Measurements from ENCODE around the gene ZYG11A.
"Not testable (repeated sequence)": the region's sequence is repeated elsewhere in the genome, so short reads cannot be mapped to it uniquely, and the experiment has no call there.

Gene ZYG11A

GRCh38 chr1:52834798-52835197, 7.8 kb upstream of the ZYG11A start:
- H3K27ac ChIP-seq = no peak overlapping the region
- no peak for DNase-seq (ENCODE audit: low spot score)
- no peak overlapping the region for H3K4me3 ChIP-seq
- TF ChIP-seq, protein P1, sequence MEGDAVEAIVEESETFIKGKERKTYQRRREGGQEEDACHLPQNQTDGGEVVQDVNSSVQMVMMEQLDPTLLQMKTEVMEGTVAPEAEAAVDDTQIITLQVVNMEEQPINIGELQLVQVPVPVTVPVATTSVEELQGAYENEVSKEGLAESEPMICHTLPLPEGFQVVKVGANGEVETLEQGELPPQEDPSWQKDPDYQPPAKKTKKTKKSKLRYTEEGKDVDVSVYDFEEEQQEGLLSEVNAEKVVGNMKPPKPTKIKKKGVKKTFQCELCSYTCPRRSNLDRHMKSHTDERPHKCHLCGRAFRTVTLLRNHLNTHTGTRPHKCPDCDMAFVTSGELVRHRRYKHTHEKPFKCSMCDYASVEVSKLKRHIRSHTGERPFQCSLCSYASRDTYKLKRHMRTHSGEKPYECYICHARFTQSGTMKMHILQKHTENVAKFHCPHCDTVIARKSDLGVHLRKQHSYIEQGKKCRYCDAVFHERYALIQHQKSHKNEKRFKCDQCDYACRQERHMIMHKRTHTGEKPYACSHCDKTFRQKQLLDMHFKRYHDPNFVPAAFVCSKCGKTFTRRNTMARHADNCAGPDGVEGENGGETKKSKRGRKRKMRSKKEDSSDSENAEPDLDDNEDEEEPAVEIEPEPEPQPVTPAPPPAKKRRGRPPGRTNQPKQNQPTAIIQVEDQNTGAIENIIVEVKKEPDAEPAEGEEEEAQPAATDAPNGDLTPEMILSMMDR (IDR thresholded peaks at IDR 0.05) = no peak

DNA sequence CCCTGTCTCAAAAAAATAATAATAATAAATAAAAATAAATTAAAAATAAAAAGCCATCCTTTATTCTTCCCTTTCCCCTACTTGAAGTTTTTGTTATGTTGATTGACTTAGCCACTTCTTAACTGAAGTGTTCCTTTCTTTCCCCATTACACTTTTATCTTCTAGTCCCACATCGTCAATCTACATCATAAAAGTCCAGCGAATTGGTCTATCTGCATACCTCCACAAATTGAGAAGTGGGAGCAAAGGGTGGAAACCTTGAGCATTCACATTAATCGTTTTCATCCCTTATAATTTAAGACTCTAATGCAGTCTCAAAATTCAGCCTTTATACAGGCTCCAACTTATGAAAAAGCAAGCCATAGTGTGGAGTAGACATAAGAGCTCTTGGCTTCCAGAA, 6.5 kb upstream of the ZYG11A start:
- TF ChIP-seq, protein P1 (IDR thresholded peaks at IDR 0.05) = no peak
- Histone ChIP-seq H3K4me3 (no peak overlapping the region), H3K27ac (no peak overlapping the region)
- no peak for DNase-seq (ENCODE audit: low spot score)

DNA sequence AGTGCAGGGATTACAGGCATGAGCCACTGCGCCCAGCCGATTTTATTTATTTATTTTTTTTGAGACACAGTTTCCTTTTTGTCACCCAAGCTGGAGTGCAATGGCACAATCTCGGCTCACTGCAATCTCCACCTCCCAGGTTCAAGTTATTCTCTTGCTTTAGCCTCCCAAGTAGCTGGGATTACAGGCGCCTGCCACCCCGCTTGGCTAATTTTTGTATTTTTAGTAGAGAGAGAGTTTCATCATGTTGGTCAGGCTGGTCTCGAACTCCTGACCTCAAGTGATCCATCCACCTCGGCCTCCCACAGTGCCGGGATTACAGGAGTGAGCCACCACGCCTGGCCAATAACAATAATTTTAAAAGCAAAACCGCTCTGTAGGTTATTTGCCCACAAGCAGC, 3.4 kb upstream of the ZYG11A start:
- H3K4me3 ChIP-seq; H3K27ac ChIP-seq; DNase-seq (ENCODE audit: low spot score): not testable (repeated sequence)

DNA sequence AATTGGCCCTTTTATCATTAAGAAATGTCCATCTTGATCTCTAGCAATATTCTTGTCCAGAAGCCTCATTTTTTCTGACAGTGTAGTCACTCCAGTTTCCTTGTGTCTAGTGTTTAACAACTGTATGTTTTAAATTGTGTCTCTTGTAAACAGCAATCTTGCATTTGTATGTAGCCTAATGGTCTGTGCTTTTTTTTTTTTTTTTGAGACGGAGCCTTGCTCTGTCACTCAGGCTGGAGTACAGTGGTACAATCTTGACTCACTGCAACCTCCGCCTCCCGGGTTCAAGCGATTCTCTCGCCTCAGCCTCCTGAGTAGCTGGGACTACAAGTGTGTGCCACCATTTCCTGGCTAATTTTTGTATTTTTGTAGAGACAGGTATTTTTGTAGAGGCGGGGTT, 2.6 kb downstream of the ZYG11A start:
- not testable (repeated sequence) for H3K27ac ChIP-seq; DNase-seq (ENCODE audit: low spot score); H3K4me3 ChIP-seq

- H3K4me3 ChIP-seq = no peak overlapping the region
- DNase-seq (ENCODE audit: low spot score) = no peak
- TF ChIP-seq, protein P1 (IDR thresholded peaks at IDR 0.05) = no peak
- H3K27ac ChIP-seq = no peak overlapping the region
These were observed 5.9 kb downstream of the ZYG11A start for GRCh38 chr1:52848423-52848822.

DNA sequence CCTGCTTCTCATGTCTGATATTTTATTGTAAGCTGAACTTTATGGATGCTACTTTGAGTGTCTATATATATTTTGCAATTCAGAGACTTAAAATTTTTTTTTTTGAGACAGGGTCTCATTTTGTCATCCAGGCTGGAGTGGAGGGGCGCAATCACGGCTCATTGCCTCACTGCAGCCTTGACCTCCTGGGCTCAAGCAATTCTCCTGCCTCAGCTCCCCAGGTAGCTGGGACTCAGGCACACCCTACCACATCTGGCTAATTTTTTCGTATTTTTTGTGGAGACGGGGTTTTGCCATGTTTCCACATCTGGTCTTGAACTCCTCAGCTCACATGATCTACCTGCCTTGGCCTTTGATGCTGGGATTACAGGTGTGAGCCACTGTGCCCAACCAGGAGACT, 8.4 kb downstream of the ZYG11A start:
- DNase-seq (ENCODE audit: low spot score) = no peak
- Histone ChIP-seq H3K4me3 (no peak overlapping the region), H3K27ac (no peak overlapping the region)
- TF ChIP-seq, protein P1 (IDR thresholded peaks at IDR 0.05) = no peak

DNA sequence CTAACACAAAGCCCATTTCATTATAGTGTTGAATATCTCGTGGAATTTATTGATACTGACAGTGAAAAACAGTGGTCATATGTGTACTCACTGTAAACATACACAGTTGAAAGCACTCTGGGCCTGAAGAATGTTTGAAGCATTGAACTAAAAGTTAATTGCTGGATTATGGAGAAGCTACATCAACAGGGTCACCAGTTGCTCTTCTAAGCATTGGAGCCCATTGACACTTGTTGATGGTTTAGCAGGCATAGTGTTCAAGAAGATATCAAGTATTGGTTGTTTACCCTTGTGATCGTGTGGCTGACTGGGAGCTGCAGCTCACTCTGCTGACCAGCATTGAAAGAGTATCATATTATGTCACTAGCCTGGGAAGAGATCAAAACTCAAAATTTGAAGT, 10.3 kb downstream of the ZYG11A start:
- no peak for DNase-seq (ENCODE audit: low spot score)
- TF ChIP-seq, protein P1 (IDR thresholded peaks at IDR 0.05) = no peak

GRCh38 chr1:52855584-52855983, 13.0 kb downstream of the ZYG11A start:
- Histone ChIP-seq H3K27ac (no peak overlapping the region), H3K4me3 (no peak overlapping the region)
- TF ChIP-seq, protein P1 (IDR thresholded peaks at IDR 0.05) = no peak
- DNase-seq (ENCODE audit: low spot score) = no peak

More for the DNA sequence above, 10.3 kb downstream of the ZYG11A start:
- H3K27ac ChIP-seq = no peak overlapping the region
- H3K4me3 ChIP-seq = no peak overlapping the region

Measured in coronary artery (tissue), 2 donors.